Measurements from ENCODE around the gene ABI3BP. TPM values are rescaled to one million over a fixed set of nuclear protein-coding genes. Genes with fewer than 3 reads are reported as not detected.

Gene ABI3BP
- total RNA-seq, 1 experiment from 2014 or later = 5.2 TPM

GRCh38 chr3:100900671-100901335 lies 92.4 kb downstream of the ABI3BP start:
- intact Hi-C loops (cut with micrococcal nuclease; ENCODE audit: unreplicated experiment) = no loop called here
- no peak overlapping the region for H3K4me3 Mint-ChIP-seq (ENCODE audit: low read depth, unreplicated experiment)
- H3K4me1 Mint-ChIP-seq (ENCODE audit: low read depth, unreplicated experiment) = peaks cover 12% of the 10 kb centered on the region
- no peaks in the 10 kb centered on the region for H3K27me3 Mint-ChIP-seq (ENCODE audit: unreplicated experiment)
- H3K36me3 Mint-ChIP-seq (ENCODE audit: insufficient read depth, unreplicated experiment) = no peaks in the 10 kb centered on the region
- DNase-seq = no peak
- TF ChIP-seq CTCF (IDR thresholded peaks at IDR 0.05; ENCODE audit: unreplicated experiment) = no peak
- no peaks in the 10 kb centered on the region for H3K9me3 Mint-ChIP-seq (ENCODE audit: low read depth, unreplicated experiment)
- no TSS peak for BruUV-seq (replicated peaks)
- CTCF ChIA-PET = interaction anchor here (0.5 kb wide), 1 partner anchor 625 kb away, joined by 4 read pairs; no protein-coding TSS in a partner anchor
- no peak overlapping the region for H3K27ac Mint-ChIP-seq (ENCODE audit: unreplicated experiment)

- Mint-ChIP-seq H3K4me3 (ENCODE audit: low read depth, unreplicated experiment) (no peak overlapping the region), H3K27ac (ENCODE audit: unreplicated experiment) (no peak overlapping the region), H3K4me1 (ENCODE audit: low read depth, unreplicated experiment) (peaks cover 12% of the 10 kb centered on the region), H3K36me3 (ENCODE audit: insufficient read depth, unreplicated experiment) (no peaks in the 10 kb centered on the region), H3K9me3 (ENCODE audit: low read depth, unreplicated experiment) (no peaks in the 10 kb centered on the region), H3K27me3 (ENCODE audit: unreplicated experiment) (no peaks in the 10 kb centered on the region)
- no peak for DNase-seq
- intact Hi-C loops (cut with micrococcal nuclease; ENCODE audit: unreplicated experiment) = loop anchor here (5.0 kb wide), 1 partner anchor 483 kb away; no protein-coding TSS in a partner anchor
- TF ChIP-seq CTCF (IDR thresholded peaks at IDR 0.05; ENCODE audit: unreplicated experiment) = no peak
- CTCF ChIA-PET = interaction anchor here (0.6 kb wide), 1 partner anchor 182 kb away, joined by 4 read pairs; no protein-coding TSS in a partner anchor
- no TSS peak for BruUV-seq (replicated peaks)
Measured at GRCh38 chr3:100899440-100900091, 93.7 kb downstream of the ABI3BP start.

GRCh38 chr3:100898681-100899080 lies 94.5 kb downstream of the ABI3BP start:
- TF ChIP-seq CTCF (IDR thresholded peaks at IDR 0.05; ENCODE audit: unreplicated experiment) = no peak
- no peak overlapping the region for H3K4me3 Mint-ChIP-seq (ENCODE audit: low read depth, unreplicated experiment)
- DNase-seq = no peak
- intact Hi-C loops (cut with micrococcal nuclease; ENCODE audit: unreplicated experiment) = loop anchor here (5.0 kb wide), 1 partner anchor 484 kb away; no protein-coding TSS in a partner anchor
- H3K36me3 Mint-ChIP-seq (ENCODE audit: insufficient read depth, unreplicated experiment) = no peaks in the 10 kb centered on the region
- no TSS peak for BruUV-seq (replicated peaks)
- no peaks in the 10 kb centered on the region for H3K9me3 Mint-ChIP-seq (ENCODE audit: low read depth, unreplicated experiment)
- no peaks in the 10 kb centered on the region for H3K27me3 Mint-ChIP-seq (ENCODE audit: unreplicated experiment)
- CTCF ChIA-PET = no interaction called here
- H3K4me1 Mint-ChIP-seq (ENCODE audit: low read depth, unreplicated experiment) = peaks cover 16% of the 10 kb centered on the region
- no peak overlapping the region for H3K27ac Mint-ChIP-seq (ENCODE audit: unreplicated experiment)

- TF ChIP-seq CTCF (IDR thresholded peaks at IDR 0.05; ENCODE audit: unreplicated experiment) = no peak
- no TSS peak for BruUV-seq (replicated peaks)
- intact Hi-C loops (cut with micrococcal nuclease; ENCODE audit: unreplicated experiment) = loop anchor here (5.0 kb wide), 1 partner anchor 485 kb away; no protein-coding TSS in a partner anchor
- CTCF ChIA-PET = no interaction called here
- DNase-seq = no peak
- H3K36me3 Mint-ChIP-seq (ENCODE audit: insufficient read depth, unreplicated experiment) = no peaks in the 10 kb centered on the region
- H3K27ac Mint-ChIP-seq (ENCODE audit: unreplicated experiment) = no peak overlapping the region
- H3K4me1 Mint-ChIP-seq (ENCODE audit: low read depth, unreplicated experiment) = peaks cover 20% of the 10 kb centered on the region
- H3K27me3 Mint-ChIP-seq (ENCODE audit: unreplicated experiment) = no peaks in the 10 kb centered on the region
- no peak overlapping the region for H3K4me3 Mint-ChIP-seq (ENCODE audit: low read depth, unreplicated experiment)
- H3K9me3 Mint-ChIP-seq (ENCODE audit: low read depth, unreplicated experiment) = no peaks in the 10 kb centered on the region
Measured at GRCh38 chr3:100896994-100897393, 96.2 kb downstream of the ABI3BP start.

All from Calu3 (cell line).